Liver (tissue), 9 donors: ENCODE data around the gene ZNF160. TPM values are rescaled to one million over a fixed set of nuclear protein-coding genes. Genes with fewer than 3 reads are reported as not detected.

Source experiments
- DNase-seq: peaks from one replicate; pipeline ENCODE4 v3.0.0-alpha.2; 2017; ENCODE audit warnings: low spot score
- H3K27ac ChIP-seq, 2 donors: one replicate each; pipeline ENCODE4 v1.7.0; 2013; ENCODE audit warnings: inconsistent platforms in 2 of 2, low read length in 2 of 2, control low read depth in 1 of 2, low read depth in 1 of 2, mild to moderate bottlenecking in 1 of 2
- H3K27me3 ChIP-seq, 4 donors: one replicate each; pipeline versions ENCODE4 v1.6.1 to v1.7.0; 2013; ENCODE audit warnings: low read length in 3 of 4, inconsistent platforms in 1 of 4, mild to moderate bottlenecking in 1 of 4, moderate library complexity in 1 of 4; ENCODE audit not compliant: control insufficient read depth in 4 of 4, insufficient read depth in 4 of 4
- H3K36me3 ChIP-seq, 4 donors: one replicate each; pipeline versions ENCODE4 v1.6.1 to v1.7.0; 2013; ENCODE audit warnings: low read length in 3 of 4, mild to moderate bottlenecking in 3 of 4, low read depth in 1 of 4, moderate library complexity in 1 of 4; ENCODE audit not compliant: control insufficient read depth in 4 of 4, insufficient read depth in 3 of 4
- H3K4me1 ChIP-seq, 4 donors: one replicate each; pipeline versions ENCODE4 v1.6.1 to v1.7.0; 2013; ENCODE audit warnings: low read length in 3 of 4, mild to moderate bottlenecking in 3 of 4, moderate library complexity in 1 of 4; ENCODE audit not compliant: control insufficient read depth in 4 of 4, insufficient read depth in 4 of 4
- H3K4me3 ChIP-seq, 3 donors: one replicate each; pipeline versions ENCODE4 v1.6.1 to v1.7.0; 2013; ENCODE audit warnings: low read length in 3 of 3, control low read depth in 1 of 3, low read depth in 1 of 3, mild to moderate bottlenecking in 1 of 3
- H3K9ac ChIP-seq, 2 donors: one replicate each; pipeline ENCODE4 v1.7.0; 2013; ENCODE audit warnings: low read length in 2 of 2, mild to moderate bottlenecking in 2 of 2, moderate library complexity in 2 of 2, control low read depth in 1 of 2, low read depth in 1 of 2
- H3K9me3 ChIP-seq, 4 donors: one replicate each; pipeline versions ENCODE4 v1.6.1 to v1.7.0; 2013; ENCODE audit warnings: low read length in 3 of 4; ENCODE audit not compliant: control insufficient read depth in 4 of 4
- ATF3 ChIP-seq: IDR thresholded peaks from 2 replicates; pipeline ENCODE4 v1.6.1; 2016; ENCODE audit warnings: antibody characterized with exemption
- CTCF ChIP-seq: fragments of 150-350 bp; IDR thresholded peaks from 2 replicates; pipeline ENCODE4 v1.5.1; 2017; ENCODE audit warnings: improper control_type of control experiment, low read depth, low read length; ENCODE audit not compliant: missing input control
- FOXA1 ChIP-seq: IDR thresholded peaks from 2 replicates; pipeline ENCODE4 v1.6.1; 2016; ENCODE audit warnings: antibody characterized with exemption
- GABPA ChIP-seq, 2 donors: IDR thresholded peaks in 1 of 2; conservative IDR thresholded peaks in 1 of 2; 2 replicates each; pipeline ENCODE4 v1.6.1; 2016; ENCODE audit warnings: antibody characterized with exemption in 2 of 2, mild to moderate bottlenecking in 1 of 2, moderate library complexity in 1 of 2
- HNF4A ChIP-seq, 2 donors: conservative IDR thresholded peaks; 2 replicates each; pipeline ENCODE4 v1.6.1; 2016; ENCODE audit warnings: antibody characterized with exemption in 2 of 2, mild to moderate bottlenecking in 2 of 2
- JUND ChIP-seq, 2 donors: IDR thresholded peaks; 2 replicates each; pipeline ENCODE4 v1.6.1; 2016; ENCODE audit warnings: antibody characterized with exemption in 2 of 2
- MAX ChIP-seq: IDR thresholded peaks from 2 replicates; pipeline ENCODE4 v1.6.1; 2016; ENCODE audit warnings: antibody characterized with exemption
- NR2F2 ChIP-seq: IDR thresholded peaks from 2 replicates; pipeline ENCODE4 v1.6.1; 2016; ENCODE audit warnings: antibody characterized with exemption
- RAD21 ChIP-seq, 2 donors: IDR thresholded peaks; 2 replicates each; pipeline ENCODE4 v1.6.1; 2016; ENCODE audit warnings: antibody characterized with exemption in 2 of 2, mild to moderate bottlenecking in 2 of 2
- SP1 ChIP-seq: IDR thresholded peaks from 2 replicates; pipeline ENCODE4 v1.6.1; 2018; ENCODE audit warnings: antibody characterized with exemption, mild to moderate bottlenecking
- TAF1 ChIP-seq: conservative IDR thresholded peaks from 2 replicates; pipeline ENCODE4 v1.6.1; 2016; ENCODE audit warnings: antibody characterized with exemption, mild to moderate bottlenecking
- YY1 ChIP-seq: IDR thresholded peaks from 2 replicates; pipeline ENCODE4 v1.6.1; 2016; ENCODE audit warnings: antibody characterized with exemption, mild to moderate bottlenecking
- ZBTB33 ChIP-seq: IDR thresholded peaks from 2 replicates; pipeline ENCODE4 v1.6.1; 2016; ENCODE audit warnings: antibody characterized with exemption
- WGBS: extraction: QIAGEN DNeasy Blood & Tissue Kit; methylation state at CpG from one replicate; pipeline ENCODE4 v1.1.7; 2013; 5-methylcytosine and 5-hydroxymethylcytosine counted together
- polyA plus RNA-seq, 2 donors: library from polyadenylated mRNA; stranded (reverse) in 1 of 2; unstranded in 1 of 2; fragments of 200-250 nt in 1 of 2; fragments of >200 nt in 1 of 2; fragmentation: Nextera tagmentation in 1 of 2; extraction: Ambion mirVana in 1 of 2; gene quantifications; one replicate each; pipeline versions ENCODE4 v1.2.1 to v1.2.3, GENCODE V29; 2013 to 2015
- total RNA-seq, 2 donors: library from RNA; depleted of rRNA; stranded (reverse); fragments of >200 nt; gene quantifications; one replicate each; pipeline ENCODE4 v1.2.3, GENCODE V29; 2014
- donor health status: healthy.
- donor health status: healthy.
- donor health status: healthy.
- donor health status: healthy.
- donor health status: healthy.

ZNF160 gene
- total and polyA plus RNA-seq, 4 donors: 6.3 to 30.1 (median 8.0) TPM

GRCh38 chr19:53147645-53148044, 44.4 kb upstream of the ZNF160 start:
- H3K9ac ChIP-seq: no peak overlapping the region
- H3K4me3 ChIP-seq: peak overlapping the region in 1 of 3 donors; percentile 41
- H3K36me3 ChIP-seq: peaks cover 2 to 9% (median 4%) of the 10 kb centered on the region in 4 donors
- no peaks in the 10 kb centered on the region for H3K4me1 ChIP-seq
- H3K9me3 ChIP-seq: peaks cover 17 to 31% (median 24%) of the 10 kb centered on the region in 4 donors
- TF ChIP-seq GABPA (IDR thresholded peaks at IDR 0.05 in 1 of 2, conservative IDR thresholded peaks at IDR 0.05 in 1 of 2) (no peak), HNF4A (conservative IDR thresholded peaks at IDR 0.05) (no peak), YY1 (no peak)
- no peak for DNase-seq
- H3K27ac ChIP-seq: no peak overlapping the region
- H3K27me3 ChIP-seq: no peaks in the 10 kb centered on the region

- Histone ChIP-seq H3K9me3 (peaks cover 21 to 48% (median 36%) of the 10 kb centered on the region in 4 donors), H3K4me1 (no peaks in the 10 kb centered on the region), H3K9ac (no peak overlapping the region), H3K4me3 (peak overlapping the region in 2 of 3 donors; percentile 49 to 51), H3K27me3 (no peaks in the 10 kb centered on the region), H3K36me3 (peaks cover 0 to 9% (median 3%) of the 10 kb centered on the region in 4 donors), H3K27ac (no peak overlapping the region)
- no peak for TF ChIP-seq YY1
- no peak for TF ChIP-seq ZBTB33
- no peak for TF ChIP-seq HNF4A (conservative IDR thresholded peaks at IDR 0.05)
- DNase-seq: no peak
- 95% methylated on average over 4 of the region's 4 CpGs for whole genome bisulfite sequencing
Measured at GRCh38 chr19:53140351-53140750, 37.1 kb upstream of the ZNF160 start.

- TF ChIP-seq FOXA1 (no peak), NR2F2 (no peak), ZBTB33 (no peak), TAF1 (no peak), ATF3 (no peak), MAX (no peak), JUND (IDR thresholded peaks at IDR 0.05) (no peak), SP1 (no peak), GABPA (IDR thresholded peaks at IDR 0.05 in 1 of 2, conservative IDR thresholded peaks at IDR 0.05 in 1 of 2) (no peak), RAD21 (IDR thresholded peaks at IDR 0.05) (no peak), CTCF (no peak), YY1 (no peak)
- no peak for DNase-seq
- Histone ChIP-seq H3K27ac (no peak overlapping the region), H3K9ac (no peak overlapping the region), H3K4me1 (peaks cover 0 to 2% (median 0%) of the 10 kb centered on the region in 4 donors), H3K36me3 (peaks cover 0 to 1% (median 0%) of the 10 kb centered on the region in 4 donors), H3K4me3 (no peak overlapping the region), H3K27me3 (no peaks in the 10 kb centered on the region), H3K9me3 (peaks cover 16 to 35% (median 29%) of the 10 kb centered on the region in 4 donors)
- WGBS: 90% methylated on average over 3 of the region's 3 CpGs
Measured at GRCh38 chr19:53136432-53136831, 33.2 kb upstream of the ZNF160 start.
